A549 (cell line): Measurements from ENCODE around the gene CADM2. TPM values are rescaled to one million over a fixed set of nuclear protein-coding genes. Genes with fewer than 3 reads are reported as not detected.

Experiments
- ATAC-seq, 2 experiments: fragments of 200-7000 bp in 1 of 2; fragments of >200 bp in 1 of 2; cut with Nextera tagmentation in 1 of 2; cut with Tn5 transposase in 1 of 2; 3 replicates each; pipeline versions ENCODE4 v1.8.0 to v1.9.1; 2018 to 2020; ENCODE audit warnings: mild to moderate bottlenecking in 1 of 2, moderate library complexity in 1 of 2
- CTCF ChIA-PET: fragments of 300-600 bp; sonication (Branson Sonifier 250); formaldehyde crosslinking; extraction: SDS; loops from one replicate; lab custom pipeline; 2021; ENCODE audit warnings: antibody characterized with exemption, inconsistent platforms; lab: Yijun Ruan, JAX
- POLR2A ChIA-PET: fragments of 350-600 bp; formaldehyde crosslinking; extraction: SDS; loops from one replicate; lab custom pipeline; 2021; ENCODE audit warnings: antibody characterized with exemption, inconsistent platforms; lab: Yijun Ruan, JAX
- DNase-seq, 2 experiments: peaks; one replicate each; pipeline versions ENCODE4 v3.0.0 to v3.0.0-alpha.2; 2011 to 2016; ENCODE audit warnings: low read depth in 1 of 2, low spot score in 1 of 2
- FAIRE-seq: peaks from 2 replicates; lab custom pipeline; 2011; peaks lifted over from hg19 to GRCh38; lab: Jason Lieb, UNC
- H3K27ac ChIP-seq, 2 experiments: fragments of >200 bp; sonication (Bioruptor Twin); formaldehyde crosslinking; 3 replicates each; pipeline ENCODE4 v1.5.1; 2016 to 2017
- H3K4me1 ChIP-seq: fragments of >200 bp; sonication (Bioruptor Twin); formaldehyde crosslinking; 3 replicates; pipeline ENCODE4 v1.6.1; 2016
- H3K4me2 ChIP-seq: fragments of >200 bp; sonication (Bioruptor Twin); formaldehyde crosslinking; 3 replicates; pipeline ENCODE4 v1.6.1; 2016
- H3K4me3 ChIP-seq: fragments of >200 bp; sonication (Bioruptor Twin); formaldehyde crosslinking; 3 replicates; pipeline ENCODE4 v1.5.1; 2016
- H3K9me3 ChIP-seq: fragments of >200 bp; sonication (Bioruptor Twin); formaldehyde crosslinking; 3 replicates; pipeline ENCODE4 v1.6.1; 2016
- ATOH8 ChIP-seq: fragments of 250-450 bp; sonication (Bioruptor Pico); IDR thresholded peaks from 2 replicates; pipeline ENCODE4 v1.5.0; 2020; ENCODE audit warnings: low read depth, mild to moderate bottlenecking, moderate library complexity
- CBX2 ChIP-seq: fragments of 200-600 bp; sonication (generic); IDR thresholded peaks from 2 replicates; pipeline ENCODE4 v1.6.1; 2016; ENCODE audit warnings: low read depth, mild to moderate bottlenecking, borderline replicate concordance
- CBX8 ChIP-seq: fragments of 200-600 bp; sonication (generic); IDR thresholded peaks from 2 replicates; pipeline ENCODE4 v1.6.1; 2016
- CHD4 ChIP-seq: fragments of 200-600 bp; sonication (generic); IDR thresholded peaks from 2 replicates; pipeline ENCODE4 v1.6.1; 2016; ENCODE audit warnings: antibody characterized with exemption, mild to moderate bottlenecking, borderline replicate concordance
- CTCF ChIP-seq: fragments of >200 bp; sonication (Bioruptor Twin); formaldehyde crosslinking; IDR thresholded peaks from 3 replicates; pipeline ENCODE4 v1.5.1; 2016
- EHF ChIP-seq: fragments of 250-450 bp; sonication (Bioruptor Pico); IDR thresholded peaks from 2 replicates; pipeline ENCODE4 v1.5.0; 2020; ENCODE audit warnings: mild to moderate bottlenecking
- ESRRA ChIP-seq: fragments of 150-350 bp; IDR thresholded peaks from 2 replicates; pipeline ENCODE4 v1.6.1; 2014; ENCODE audit warnings: mild to moderate bottlenecking, low read length, borderline replicate concordance
- FOSL2 ChIP-seq, 2 experiments: fragments of 450-650 bp in 1 of 2; fragments of >200 bp in 1 of 2; sonication (Bioruptor Twin) in 1 of 2; formaldehyde crosslinking; IDR thresholded peaks; 2 replicates each; pipeline versions ENCODE4 v1.5.0 to v1.6.1; 2016 to 2020; ENCODE audit warnings: mild to moderate bottlenecking in 1 of 2, moderate library complexity in 1 of 2
- FOXS1 ChIP-seq: fragments of 250-450 bp; sonication (Bioruptor Pico); IDR thresholded peaks from 2 replicates; pipeline ENCODE4 v1.5.0; 2020; ENCODE audit warnings: mild to moderate bottlenecking, moderate library complexity
- GATA3 ChIP-seq: IDR thresholded peaks from 2 replicates; pipeline ENCODE4 v1.6.1; 2012; ENCODE audit warnings: borderline replicate concordance
- HDAC2 ChIP-seq: fragments of 200-600 bp; sonication (generic); IDR thresholded peaks from 2 replicates; pipeline ENCODE4 v1.6.1; 2016
- HOXA7 ChIP-seq: fragments of 250-450 bp; sonication (Bioruptor Pico); IDR thresholded peaks from 2 replicates; pipeline ENCODE4 v1.5.0; 2020; ENCODE audit warnings: mild to moderate bottlenecking, moderate library complexity
- HOXB5 ChIP-seq: fragments of 250-450 bp; sonication (Bioruptor Pico); IDR thresholded peaks from 2 replicates; pipeline ENCODE4 v1.5.0; 2020; ENCODE audit warnings: mild to moderate bottlenecking, moderate library complexity
- JUN ChIP-seq, 2 experiments: fragments of >200 bp; sonication (Bioruptor Twin); formaldehyde crosslinking; IDR thresholded peaks; 2 replicates in 1 of 2; 3 replicates in 1 of 2; pipeline ENCODE4 v1.6.1; 2016 to 2017
- KDM1A ChIP-seq: fragments of 200-600 bp; sonication (generic); IDR thresholded peaks from 2 replicates; pipeline ENCODE4 v1.6.1; 2016; ENCODE audit warnings: low read depth, mild to moderate bottlenecking
- KDM5A ChIP-seq: fragments of 200-600 bp; sonication (generic); IDR thresholded peaks from 2 replicates; pipeline ENCODE4 v1.6.1; 2016; ENCODE audit warnings: antibody characterized with exemption, mild to moderate bottlenecking
- MAFK ChIP-seq: fragments of 450-650 bp; IDR thresholded peaks from 2 replicates; pipeline ENCODE4 v1.6.1; 2014; ENCODE audit not compliant: partially characterized antibody
- MYC ChIP-seq: IDR thresholded peaks from 2 replicates; pipeline ENCODE4 v1.6.1; 2012; ENCODE audit warnings: mild to moderate bottlenecking, inconsistent platforms, low read length, improper control_type of control experiment, borderline replicate concordance
- NR3C1 ChIP-seq: fragments of >200 bp; sonication (Bioruptor Twin); formaldehyde crosslinking; IDR thresholded peaks from 3 replicates; pipeline ENCODE4 v1.6.1; 2017
- PBX3 ChIP-seq: IDR thresholded peaks from 2 replicates; pipeline ENCODE4 v1.6.1; 2012
- POLR2AphosphoS2 ChIP-seq: conservative IDR thresholded peaks from 2 replicates; pipeline ENCODE4 v1.6.1; 2012; ENCODE audit warnings: low read length, improper control_type of control experiment, inconsistent platforms
- RAD21 ChIP-seq, 2 experiments: fragments of >200 bp in 1 of 2; sonication (Bioruptor Twin) in 1 of 2; formaldehyde crosslinking in 1 of 2; IDR thresholded peaks in 1 of 2; conservative IDR thresholded peaks in 1 of 2; 2 replicates in 1 of 2; 3 replicates in 1 of 2; pipeline ENCODE4 v1.6.1; 2012 to 2018; ENCODE audit warnings: inconsistent platforms in 1 of 2
- RCOR1 ChIP-seq: fragments of 150-350 bp; IDR thresholded peaks from 2 replicates; pipeline ENCODE4 v1.6.1; 2014; ENCODE audit warnings: antibody characterized with exemption, low read length, low read depth
- REST ChIP-seq: fragments of 200-600 bp; sonication (generic); IDR thresholded peaks from 2 replicates; pipeline ENCODE4 v1.6.1; 2016; ENCODE audit warnings: antibody characterized with exemption, mild to moderate bottlenecking, moderate library complexity
- USF2 ChIP-seq: fragments of 450-650 bp; IDR thresholded peaks from 2 replicates; pipeline ENCODE4 v1.6.1; 2014; ENCODE audit warnings: antibody characterized with exemption
- ZC3H11A ChIP-seq: fragments of 450-650 bp; IDR thresholded peaks from 2 replicates; pipeline ENCODE4 v1.6.1; 2014; ENCODE audit warnings: antibody characterized with exemption, mild to moderate bottlenecking
- ZFP36 ChIP-seq: fragments of 450-650 bp; IDR thresholded peaks from 2 replicates; pipeline ENCODE4 v1.6.1; 2014; ENCODE audit warnings: borderline replicate concordance; ENCODE audit not compliant: partially characterized antibody
- ZNF302 ChIP-seq: fragments of 250-450 bp; sonication (Bioruptor Pico); IDR thresholded peaks from 2 replicates; pipeline ENCODE4 v1.9.0; 2021; ENCODE audit warnings: inconsistent platforms, mild to moderate bottlenecking, moderate library complexity
- WGBS: methylation state at CpG from one replicate; pipeline ENCODE4 v1.1.6; 2017; ENCODE audit errors: missing lambda C conversion rate; 5-methylcytosine and 5-hydroxymethylcytosine counted together
- polyA plus RNA-seq, 4 experiments: library from polyadenylated mRNA; depleted of rRNA in 3 of 4; stranded (reverse); fragments of >200 nt; fragmentation: RNase III in 1 of 4; extraction: RNeasy Plus Mini Kit Qiagen cat#74134 plus additional on column Dnase treatment in 1 of 4; gene quantifications; 2 replicates in 3 of 4; 3 replicates in 1 of 4; pipeline ENCODE4 v1.2.3, GENCODE V29; 2011 to 2017

CADM2 gene
- polyA plus RNA-seq, 2 of the 4 experiments (the other 2 are of a cell fraction), result 0.05 to 0.71 TPM

GRCh38 chr3:85037203-85037602 is 78.4 kb downstream of the CADM2 start:
- FAIRE-seq, result no peak

GRCh38 chr3:85041001-85041400 is 82.2 kb downstream of the CADM2 start:
- Histone ChIP-seq H3K27ac (no peak overlapping the region), H3K4me3 (no peak overlapping the region), H3K9me3 (no peaks in the 10 kb centered on the region), H3K4me1 (no peaks in the 10 kb centered on the region), H3K4me2 (no peak overlapping the region)
- ChIA-PET POLR2A (no interaction called here), CTCF (no interaction called here)
- FAIRE-seq (no peak), DNase-seq (no peak), ATAC-seq (no peak)
- whole genome bisulfite sequencing, result 24% methylated on average over 4 of the region's 4 CpGs
- TF ChIP-seq HOXB5 (CRISPR knock-in tag) (no peak), RAD21 (conservative IDR thresholded peaks at IDR 0.05 in 1 of 2, IDR thresholded peaks at IDR 0.05 in 1 of 2) (no peak), USF2 (no peak), JUN (IDR thresholded peaks at IDR 0.05) (no peak), REST (no peak), PBX3 (no peak), HDAC2 (no peak), HOXA7 (CRISPR knock-in tag) (no peak), NR3C1 (no peak), GATA3 (no peak), ATOH8 (no peak), ESRRA (no peak), CTCF (no peak), CHD4 (no peak), CBX8 (no peak)

More at GRCh38 chr3:85037203-85037602, 78.4 kb downstream of the CADM2 start:
- H3K4me1 ChIP-seq, result no peaks in the 10 kb centered on the region
- POLR2A ChIA-PET, result no interaction called here
- ATAC-seq, result no peak
- no peak overlapping the region for H3K4me2 ChIP-seq
- TF ChIP-seq POLR2AphosphoS2, result no peak
- no peak for TF ChIP-seq NR3C1
- no peak for TF ChIP-seq RCOR1
- TF ChIP-seq MYC, result no peak
- no peak for TF ChIP-seq KDM1A
- no peak for TF ChIP-seq EHF (CRISPR knock-in tag)
- no peak for TF ChIP-seq KDM5A
- no peak for TF ChIP-seq ZNF302
- no peak for TF ChIP-seq FOXS1 (CRISPR knock-in tag)
- TF ChIP-seq CBX2, result no peak
- TF ChIP-seq HDAC2, result no peak
- no peak for TF ChIP-seq ZFP36
- no peak for TF ChIP-seq MAFK
- no peak for TF ChIP-seq CTCF
- TF ChIP-seq ZC3H11A, result no peak
- no peak for TF ChIP-seq USF2
- no peak for TF ChIP-seq RAD21 (conservative IDR thresholded peaks at IDR 0.05 in 1 of 2, IDR thresholded peaks at IDR 0.05 in 1 of 2)
- no peak for TF ChIP-seq FOSL2 (IDR thresholded peaks at IDR 0.05)
- TF ChIP-seq FOSL2 (CRISPR knock-in tag; IDR thresholded peaks at IDR 0.05), result no peak
- no peak for DNase-seq
- no peak overlapping the region for H3K27ac ChIP-seq
- WGBS, result 30% methylated on average over 2 of the region's 2 CpGs
- H3K4me3 ChIP-seq, result no peak overlapping the region
- H3K9me3 ChIP-seq, result no peaks in the 10 kb centered on the region
- CTCF ChIA-PET, result no interaction called here
